ENCODE measurements around the gene NDUFB7.

Gene NDUFB7

DNA sequence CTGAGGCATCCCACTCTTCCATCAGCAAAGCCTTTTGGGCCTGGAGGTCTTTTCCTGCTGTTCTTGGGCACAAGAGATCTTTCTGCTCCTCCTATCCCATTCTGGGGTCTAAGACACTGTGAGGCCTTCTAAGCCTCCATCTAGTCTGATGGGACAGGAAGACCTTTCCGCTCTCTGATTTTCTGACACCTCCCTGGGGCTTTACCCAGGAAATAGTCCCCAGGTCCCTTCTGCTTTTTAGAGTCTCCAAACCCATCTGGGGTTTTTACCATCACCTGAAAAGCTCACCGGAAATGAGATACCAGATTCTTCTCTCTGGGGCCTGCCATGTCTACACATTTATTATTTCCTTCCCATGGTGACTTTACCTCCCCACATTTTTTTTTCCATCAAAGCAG lies 32.1 kb upstream of the NDUFB7 start:
- TF ChIP-seq, protein P1, sequence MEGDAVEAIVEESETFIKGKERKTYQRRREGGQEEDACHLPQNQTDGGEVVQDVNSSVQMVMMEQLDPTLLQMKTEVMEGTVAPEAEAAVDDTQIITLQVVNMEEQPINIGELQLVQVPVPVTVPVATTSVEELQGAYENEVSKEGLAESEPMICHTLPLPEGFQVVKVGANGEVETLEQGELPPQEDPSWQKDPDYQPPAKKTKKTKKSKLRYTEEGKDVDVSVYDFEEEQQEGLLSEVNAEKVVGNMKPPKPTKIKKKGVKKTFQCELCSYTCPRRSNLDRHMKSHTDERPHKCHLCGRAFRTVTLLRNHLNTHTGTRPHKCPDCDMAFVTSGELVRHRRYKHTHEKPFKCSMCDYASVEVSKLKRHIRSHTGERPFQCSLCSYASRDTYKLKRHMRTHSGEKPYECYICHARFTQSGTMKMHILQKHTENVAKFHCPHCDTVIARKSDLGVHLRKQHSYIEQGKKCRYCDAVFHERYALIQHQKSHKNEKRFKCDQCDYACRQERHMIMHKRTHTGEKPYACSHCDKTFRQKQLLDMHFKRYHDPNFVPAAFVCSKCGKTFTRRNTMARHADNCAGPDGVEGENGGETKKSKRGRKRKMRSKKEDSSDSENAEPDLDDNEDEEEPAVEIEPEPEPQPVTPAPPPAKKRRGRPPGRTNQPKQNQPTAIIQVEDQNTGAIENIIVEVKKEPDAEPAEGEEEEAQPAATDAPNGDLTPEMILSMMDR (IDR thresholded peaks at IDR 0.05) = no peak

DNA sequence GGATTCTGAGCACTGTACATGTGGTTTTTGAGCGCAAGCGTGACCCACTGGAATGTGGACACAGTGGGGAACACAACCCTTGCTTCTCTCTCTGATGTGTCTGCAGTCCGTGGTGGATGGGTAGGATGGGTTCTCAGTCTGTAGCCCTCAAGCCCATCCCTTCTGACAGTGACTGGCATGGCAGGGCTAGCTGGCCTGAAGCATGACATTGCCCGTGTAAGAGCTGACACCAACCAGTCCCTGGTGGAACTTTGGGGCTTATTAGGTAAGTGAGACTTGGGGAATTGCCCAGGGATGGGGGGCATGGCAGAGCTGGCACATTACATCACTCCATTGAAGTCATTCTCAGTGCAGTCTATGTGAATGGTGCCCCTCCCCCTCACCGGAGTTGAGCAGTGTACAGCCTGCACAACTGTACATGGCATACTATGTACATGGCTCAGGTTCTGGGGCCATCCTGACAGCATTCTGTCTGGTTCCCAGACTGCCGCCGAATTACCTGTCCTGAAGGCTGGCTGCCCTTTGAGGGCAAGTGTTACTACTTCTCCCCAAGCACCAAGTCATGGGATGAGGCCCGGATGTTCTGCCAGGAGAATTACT lies 27.8 kb upstream of the NDUFB7 start:
- TF ChIP-seq, protein P1 (IDR thresholded peaks at IDR 0.05) = no peak

DNA sequence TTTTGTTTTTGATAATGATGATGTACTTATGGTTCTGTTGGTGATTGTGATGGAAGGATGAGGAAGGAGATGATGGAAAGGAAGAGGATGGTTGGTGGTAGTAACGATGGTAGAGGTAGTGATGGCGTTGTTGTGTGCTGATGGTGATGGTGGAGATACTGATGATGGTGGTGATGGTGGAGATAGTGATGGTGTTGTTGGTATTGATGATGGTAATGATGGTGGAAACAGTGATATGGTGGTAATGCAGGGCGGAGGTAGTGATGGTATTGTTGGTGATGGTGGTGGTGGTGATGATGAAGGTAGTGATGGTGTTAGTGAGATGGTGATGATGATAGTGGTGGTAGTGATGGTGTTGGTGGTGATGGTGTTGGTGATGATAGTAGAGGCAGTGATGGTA lies 23.7 kb upstream of the NDUFB7 start:
- TF ChIP-seq, protein P1 (IDR thresholded peaks at IDR 0.05) = no peak

DNA sequence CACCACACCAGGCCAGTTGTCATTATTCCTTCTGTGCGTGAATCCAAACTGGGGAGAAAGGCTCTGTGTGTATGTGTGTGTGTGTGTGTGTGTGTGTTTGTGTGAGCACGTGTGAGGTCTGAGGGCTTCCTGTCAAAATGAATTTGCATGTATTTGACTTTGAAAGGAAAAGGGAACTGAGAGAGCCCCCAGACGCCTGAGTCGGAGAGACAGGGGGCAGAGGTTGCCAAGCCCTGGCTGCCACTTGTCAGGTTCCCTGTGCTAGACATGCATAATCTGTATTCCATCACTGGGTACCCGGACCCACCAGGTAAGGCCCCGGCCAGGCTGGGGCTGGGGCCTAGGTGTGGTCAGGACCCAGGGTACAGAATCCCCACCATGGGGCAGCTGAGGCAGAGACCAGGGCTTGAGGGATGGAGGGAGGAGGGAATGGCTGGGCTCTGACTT lies 11.1 kb upstream of the NDUFB7 start, which contains the start of gene CLEC17A:
Gene CLEC17A, plus strand, starts transcription at position 191 of the 447 bp plus-strand sequence. Its CDS starts 77 bp downstream, at position 268.
- TF ChIP-seq, protein P1 (IDR thresholded peaks at IDR 0.05) = no peak

DNA sequence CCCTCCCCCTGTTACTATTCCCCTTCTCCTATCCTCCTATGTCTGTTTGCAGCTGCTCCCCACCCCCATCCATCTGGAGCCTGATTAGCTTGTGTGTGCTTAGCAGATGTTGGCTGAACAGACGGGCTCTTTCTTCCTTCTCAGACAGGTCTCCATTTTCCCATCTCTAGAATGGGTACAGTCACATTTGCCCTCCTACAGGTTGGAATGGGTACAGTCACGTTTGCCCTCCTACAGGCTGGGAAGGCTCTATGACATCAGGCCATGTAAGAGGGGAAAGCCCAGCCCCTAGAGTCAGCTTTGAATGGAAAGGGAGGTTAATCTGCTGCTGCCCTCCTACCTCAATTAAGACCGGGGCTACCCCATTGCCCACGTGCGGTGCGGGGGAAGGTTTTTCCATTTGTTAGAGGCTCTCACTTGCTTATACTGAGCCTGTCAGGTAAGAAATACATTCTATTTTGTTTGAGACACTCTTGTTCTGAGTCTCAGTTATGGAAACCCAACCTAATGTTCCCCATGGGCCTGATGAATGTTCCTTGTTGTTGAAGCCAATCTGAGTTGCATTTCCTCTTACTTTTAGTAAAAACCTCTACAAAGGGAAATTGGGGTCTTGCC lies 8.9 kb upstream of the NDUFB7 start:
- TF ChIP-seq, protein P1 (IDR thresholded peaks at IDR 0.05) = no peak

DNA sequence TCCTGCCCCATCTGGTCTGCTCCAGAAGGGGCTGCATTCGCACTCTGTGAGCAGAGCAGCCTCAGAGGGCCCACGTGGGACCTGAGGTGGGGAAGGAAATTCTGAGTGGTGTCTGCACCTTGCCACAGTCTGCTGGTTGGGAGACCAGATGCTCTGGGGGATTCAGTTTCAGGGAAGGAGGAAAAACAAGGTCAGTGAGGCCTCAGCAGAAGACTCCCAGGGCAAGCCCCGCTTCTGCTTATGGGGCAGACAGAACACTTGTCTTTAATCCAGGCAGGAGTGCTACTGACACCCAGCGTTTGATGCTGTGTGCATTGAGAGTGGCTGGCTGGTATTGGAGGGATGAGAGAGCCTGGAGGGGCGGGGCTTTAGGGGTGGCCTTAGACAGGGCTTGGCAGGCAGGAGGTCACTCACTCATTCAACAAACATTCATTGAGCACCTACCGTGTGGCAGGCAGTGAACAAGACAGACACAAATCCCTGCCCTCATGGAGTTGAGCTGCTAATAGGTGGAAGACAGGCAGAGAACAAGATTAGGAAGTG lies 6.1 kb upstream of the NDUFB7 start:
- TF ChIP-seq, protein P1 (IDR thresholded peaks at IDR 0.05) = no peak

DNA sequence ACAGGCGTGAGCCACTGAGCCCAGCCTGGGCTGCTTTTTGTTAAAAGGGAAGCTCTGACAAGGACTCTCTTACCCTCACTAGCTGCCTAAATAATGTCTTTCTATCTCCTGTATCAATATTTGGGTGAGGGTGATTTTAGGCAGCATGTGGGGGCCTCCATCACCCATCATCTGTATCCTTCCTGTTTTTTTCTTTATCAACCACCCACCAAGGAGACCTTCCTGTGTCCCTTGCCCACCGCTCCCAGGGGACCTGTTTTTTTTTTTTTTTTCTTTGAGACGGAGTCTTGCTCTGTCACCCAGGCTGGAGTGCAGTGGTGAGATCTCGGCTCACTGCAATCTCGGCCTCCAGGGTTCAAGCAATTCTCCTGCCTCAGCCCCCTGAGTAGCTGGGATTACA lies 5.4 kb upstream of the NDUFB7 start:
- TF ChIP-seq, protein P1 (IDR thresholded peaks at IDR 0.05) = no peak

Measured in LNCAP (cell line).